Natural killer cell (primary cell): ENCODE data around the gene CHST8. TPM values are rescaled to one million over a fixed set of nuclear protein-coding genes. Genes with fewer than 3 reads are reported as not detected.
"Not testable (repeated sequence)": the region's sequence is repeated elsewhere in the genome, so short reads cannot be mapped to it uniquely, and the experiment has no call there.

ENCODE experiments used
- ATAC-seq, 3 donors: fragments of 150-1000 bp in 2 of 3; fragments of 200-7000 bp in 1 of 3; cut with Tn5 transposase; 1 replicate in 1 of 3; 2 replicates in 2 of 3; pipeline ENCODE4 v1.10.0; 2021; ENCODE audit warnings: mild to moderate bottlenecking in 2 of 3, moderate library complexity in 2 of 3
- DNase-seq, 2 donors: peaks; one replicate each; pipeline versions ENCODE4 v3.0.0 to v3.0.0-alpha.2; 2013 to 2021; ENCODE audit warnings: mixed read lengths in 1 of 2
- H3K27ac ChIP-seq: one replicate; pipeline ENCODE4 v1.5.1; 2013; ENCODE audit warnings: mild to moderate bottlenecking, low read length
- H3K27me3 ChIP-seq: one replicate; pipeline ENCODE4 v1.6.1; 2013; ENCODE audit warnings: low read length; ENCODE audit not compliant: control insufficient read depth, insufficient read depth
- H3K36me3 ChIP-seq: one replicate; pipeline ENCODE4 v1.6.1; 2013; ENCODE audit warnings: low read length; ENCODE audit not compliant: control insufficient read depth, insufficient read depth
- H3K4me1 ChIP-seq: one replicate; pipeline ENCODE4 v1.6.1; 2013; ENCODE audit warnings: low read length; ENCODE audit not compliant: control insufficient read depth, insufficient read depth
- H3K4me3 ChIP-seq: one replicate; pipeline ENCODE4 v1.5.1; 2013; ENCODE audit warnings: low read length
- H3K9me3 ChIP-seq: one replicate; pipeline ENCODE4 v1.6.1; 2013; ENCODE audit warnings: low read length; ENCODE audit not compliant: control insufficient read depth, insufficient read depth
- H3K27ac Mint-ChIP-seq, 2 donors: one replicate each; pipeline ENCODE4 v1.8.0; 2022; ENCODE audit warnings: mild to moderate bottlenecking in 2 of 2, mixed read lengths in 2 of 2, moderate library complexity in 1 of 2
- H3K27me3 Mint-ChIP-seq, 2 donors: one replicate each; pipeline ENCODE4 v1.8.0; 2022; ENCODE audit warnings: low read depth in 2 of 2, mixed read lengths in 2 of 2
- H3K36me3 Mint-ChIP-seq: one replicate; pipeline ENCODE4 v1.8.0; 2022; ENCODE audit warnings: mixed read lengths
- H3K4me1 Mint-ChIP-seq, 2 donors: one replicate each; pipeline ENCODE4 v1.8.0; 2022; ENCODE audit warnings: mixed read lengths in 2 of 2
- H3K4me3 Mint-ChIP-seq: one replicate; pipeline ENCODE4 v1.8.0; 2022; ENCODE audit warnings: mild to moderate bottlenecking, moderate library complexity, mixed read lengths
- H3K9me3 Mint-ChIP-seq, 2 donors: one replicate each; pipeline ENCODE4 v1.8.0; 2022; ENCODE audit warnings: mixed read lengths in 2 of 2
- CTCF ChIP-seq: fragments of 200-600 bp; IDR thresholded peaks from one replicate; pipeline ENCODE4 v1.8.0; 2022; ENCODE audit warnings: antibody characterized with exemption
- WGBS: methylation state at CpG from one replicate; pipeline ENCODE4 v1.1.7; 2013; ENCODE audit warnings: missing lambda C conversion rate; ENCODE audit not compliant: insufficient coverage; 5-methylcytosine and 5-hydroxymethylcytosine counted together
- intact Hi-C: fragments of 100-400 bp; cut with micrococcal nuclease; formaldehyde crosslinking; loops from one replicate; pipeline ENCODE4 v1.14.2; 2022
- total RNA-seq, 4 donors: library from RNA; stranded (reverse); fragments of 120-200 nt in 1 of 4; gene quantifications; one replicate each; pipeline versions ENCODE4 v1.2.3 to v1.2.4, GENCODE V29; 2013 to 2022

CHST8 gene
- total RNA-seq, 3 donors from 2014 or later (not counting 1 experiment from before 2014, with no cell fraction given) = not detected

- TF ChIP-seq CTCF = no peak
- Mint-ChIP-seq H3K9me3 (no peaks in the 10 kb centered on the region), H3K4me3 (peak overlapping the region; percentile 38), H3K27ac (no peak overlapping the region), H3K36me3 (no peaks in the 10 kb centered on the region), H3K4me1 (peaks cover 0 to 16% of the 10 kb centered on the region in 2 donors), H3K27me3 (peaks cover 0 to 4% of the 10 kb centered on the region in 2 donors)
- Histone ChIP-seq H3K4me3 (no peak overlapping the region), H3K4me1 (peaks cover 30% of the 10 kb centered on the region), H3K27me3 (peaks cover 6% of the 10 kb centered on the region), H3K36me3 (no peaks in the 10 kb centered on the region), H3K9me3 (no peaks in the 10 kb centered on the region), H3K27ac (no peak overlapping the region)
- DNase-seq (no peak), ATAC-seq (no peak)
- WGBS = 83% methylated on average over 4 of the region's 4 CpGs
- intact Hi-C loops = no loop called here
Observed at GRCh38 chr19:33818411-33818810, 196.7 kb downstream of the CHST8 start.

GRCh38 chr19:33819078-33819477 is 197.3 kb downstream of the CHST8 start:
- H3K27me3 Mint-ChIP-seq, H3K9me3 ChIP-seq, DNase-seq, H3K27ac Mint-ChIP-seq, H3K4me3 ChIP-seq, H3K36me3 Mint-ChIP-seq, H3K27me3 ChIP-seq, H3K36me3 ChIP-seq, H3K9me3 Mint-ChIP-seq, intact Hi-C loops, ATAC-seq: not testable (repeated sequence)
- 86% methylated on average over 6 of the region's 7 CpGs for WGBS
- Histone ChIP-seq H3K4me1 (peaks cover 30% of the 10 kb centered on the region), H3K27ac (peak overlapping the region; percentile 1)
- peaks cover 0 to 16% of the 10 kb centered on the region in 2 donors for H3K4me1 Mint-ChIP-seq
- peak overlapping the region; percentile 68 for H3K4me3 Mint-ChIP-seq

GRCh38 chr19:33819506-33819879 is 197.7 kb downstream of the CHST8 start:
- Mint-ChIP-seq H3K36me3 (no peaks in the 10 kb centered on the region), H3K4me1 (peaks cover 0 to 16% of the 10 kb centered on the region in 2 donors), H3K27me3 (peaks cover 0 to 4% of the 10 kb centered on the region in 2 donors), H3K9me3 (no peaks in the 10 kb centered on the region), H3K4me3 (peak overlapping the region; percentile 68), H3K27ac (no peak overlapping the region)
- Histone ChIP-seq H3K27ac (peak overlapping the region; percentile 1), H3K9me3 (no peaks in the 10 kb centered on the region), H3K4me1 (peaks cover 30% of the 10 kb centered on the region), H3K27me3 (peaks cover 6% of the 10 kb centered on the region), H3K36me3 (no peaks in the 10 kb centered on the region), H3K4me3 (no peak overlapping the region)
- intact Hi-C loops = no loop called here
- DNase-seq (no peak), ATAC-seq (no peak)
- no peak for TF ChIP-seq CTCF
- WGBS = 43% methylated on average over 10 of the region's 10 CpGs

GRCh38 chr19:33819880-33820781 is 198.4 kb downstream of the CHST8 start:
- Mint-ChIP-seq H3K27ac (no peak overlapping the region), H3K9me3 (no peaks in the 10 kb centered on the region), H3K36me3 (no peaks in the 10 kb centered on the region), H3K4me3 (peak overlapping the region; percentile 72), H3K27me3 (peaks cover 0 to 4% of the 10 kb centered on the region in 2 donors), H3K4me1 (peaks cover 0 to 16% of the 10 kb centered on the region in 2 donors)
- Histone ChIP-seq H3K27me3 (peaks cover 6% of the 10 kb centered on the region), H3K36me3 (no peaks in the 10 kb centered on the region), H3K27ac (peak overlapping the region; percentile 18), H3K9me3 (no peaks in the 10 kb centered on the region), H3K4me1 (peaks cover 30% of the 10 kb centered on the region), H3K4me3 (peak overlapping the region; percentile 32)
- DNase-seq (peak; percentile 36 to 64), ATAC-seq (peak; percentile 55 to 71 (median 69))
- whole genome bisulfite sequencing = 2% methylated on average over 61 of the region's 61 CpGs
- no peak for TF ChIP-seq CTCF
- intact Hi-C loops = no loop called here
